ENCODE results near the gene GJB6. TPM values are rescaled to one million over a fixed set of nuclear protein-coding genes. Genes with fewer than 3 reads are reported as not detected.
"Not testable (repeated sequence)": the region's sequence is repeated elsewhere in the genome, so short reads cannot be mapped to it uniquely, and the experiment has no call there.

Gene GJB6
- 1 to 10 TPM; 2.3 to 3.3 TPM for total RNA-seq

GRCh38 chr13:20231839-20232555 lies at the start of gene GJB6:
Gene GJB6, minus strand, starts transcription at chr13:20232319. Its CDS starts 8,839 bp downstream, at chr13:20223480.
- H3K9me3 Mint-ChIP-seq: no peaks in the 10 kb centered on the region
- H3K4me3 Mint-ChIP-seq: peak within 1 kb of the TSS; percentile 78
- H3K36me3 Mint-ChIP-seq (ENCODE audit: low read depth): no peaks in the 10 kb centered on the region
- TF ChIP-seq, protein P1, sequence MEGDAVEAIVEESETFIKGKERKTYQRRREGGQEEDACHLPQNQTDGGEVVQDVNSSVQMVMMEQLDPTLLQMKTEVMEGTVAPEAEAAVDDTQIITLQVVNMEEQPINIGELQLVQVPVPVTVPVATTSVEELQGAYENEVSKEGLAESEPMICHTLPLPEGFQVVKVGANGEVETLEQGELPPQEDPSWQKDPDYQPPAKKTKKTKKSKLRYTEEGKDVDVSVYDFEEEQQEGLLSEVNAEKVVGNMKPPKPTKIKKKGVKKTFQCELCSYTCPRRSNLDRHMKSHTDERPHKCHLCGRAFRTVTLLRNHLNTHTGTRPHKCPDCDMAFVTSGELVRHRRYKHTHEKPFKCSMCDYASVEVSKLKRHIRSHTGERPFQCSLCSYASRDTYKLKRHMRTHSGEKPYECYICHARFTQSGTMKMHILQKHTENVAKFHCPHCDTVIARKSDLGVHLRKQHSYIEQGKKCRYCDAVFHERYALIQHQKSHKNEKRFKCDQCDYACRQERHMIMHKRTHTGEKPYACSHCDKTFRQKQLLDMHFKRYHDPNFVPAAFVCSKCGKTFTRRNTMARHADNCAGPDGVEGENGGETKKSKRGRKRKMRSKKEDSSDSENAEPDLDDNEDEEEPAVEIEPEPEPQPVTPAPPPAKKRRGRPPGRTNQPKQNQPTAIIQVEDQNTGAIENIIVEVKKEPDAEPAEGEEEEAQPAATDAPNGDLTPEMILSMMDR (IDR thresholded peaks at IDR 0.05): no peak
- peak within 1 kb of the TSS; percentile 76 for H3K27ac Mint-ChIP-seq
- H3K4me1 Mint-ChIP-seq (ENCODE audit: low read depth): peaks cover 10% of the 10 kb centered on the region
- ATAC-seq (peak; percentile 76), DNase-seq (peak; percentile 52)
- intact Hi-C loops (cut with micrococcal nuclease): no loop called here
- H3K27me3 Mint-ChIP-seq: peaks cover 31% of the 10 kb centered on the region
- POLR2A ChIA-PET: no interaction called here
- CTCF ChIA-PET: interaction anchor here (2.0 kb wide), 1 partner anchor 34 kb away, joined by 7 read pairs; no protein-coding TSS in a partner anchor

DNA sequence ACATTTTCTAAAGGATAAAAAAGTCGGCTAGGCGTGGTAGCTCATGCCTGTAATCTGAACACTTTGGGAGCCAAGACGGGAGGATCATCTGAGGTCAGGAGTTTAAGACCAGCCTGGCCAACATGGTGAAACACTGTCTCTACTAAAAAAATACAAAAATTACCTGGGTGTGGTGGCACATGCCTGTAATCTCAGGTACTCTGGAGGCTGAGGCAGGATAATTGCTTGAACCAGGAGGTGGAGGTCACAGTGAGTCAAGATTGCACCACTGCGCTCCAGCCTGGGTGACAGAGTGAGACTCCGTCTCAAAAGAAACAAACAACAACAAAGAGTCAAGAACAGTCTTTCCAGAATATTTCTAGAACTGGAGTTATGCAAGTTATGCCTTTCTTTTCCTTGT lies 44.8 kb upstream of the GJB6 start:
- H3K27ac Mint-ChIP-seq; CTCF ChIA-PET; DNase-seq; H3K4me3 Mint-ChIP-seq; POLR2A ChIA-PET; H3K4me1 Mint-ChIP-seq (ENCODE audit: low read depth); ATAC-seq; intact Hi-C loops (cut with micrococcal nuclease); H3K27me3 Mint-ChIP-seq; H3K36me3 Mint-ChIP-seq (ENCODE audit: low read depth); H3K9me3 Mint-ChIP-seq: not testable (repeated sequence)

DNA sequence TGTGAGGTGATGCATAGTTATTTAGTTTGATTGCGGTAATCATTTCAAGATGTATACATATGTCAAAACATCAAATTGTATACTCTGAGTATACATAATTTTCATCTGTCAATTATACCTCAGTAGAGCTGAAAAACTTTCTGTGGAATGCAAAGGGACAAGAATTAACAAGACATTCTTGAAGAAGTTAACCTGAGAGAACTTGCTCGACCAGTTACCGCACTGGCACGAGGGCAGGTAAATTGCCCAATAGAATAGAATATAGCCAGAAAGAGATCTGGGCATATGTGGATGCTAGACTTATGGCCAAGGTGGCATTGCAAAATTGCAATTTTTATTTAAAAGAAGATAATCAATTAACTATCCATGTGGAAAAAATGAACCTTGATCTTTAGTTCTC lies 42.3 kb upstream of the GJB6 start:
- TF ChIP-seq, protein P1 (IDR thresholded peaks at IDR 0.05): no peak
- CTCF ChIA-PET: no interaction called here
- ATAC-seq (no peak), DNase-seq (no peak)
- POLR2A ChIA-PET: no interaction called here
- peaks cover 10% of the 10 kb centered on the region for H3K27me3 Mint-ChIP-seq
- no peak overlapping the region for H3K4me3 Mint-ChIP-seq
- no peaks in the 10 kb centered on the region for H3K9me3 Mint-ChIP-seq
- H3K27ac Mint-ChIP-seq: no peak overlapping the region
- H3K4me1 Mint-ChIP-seq (ENCODE audit: low read depth): no peaks in the 10 kb centered on the region
- intact Hi-C loops (cut with micrococcal nuclease): no loop called here
- H3K36me3 Mint-ChIP-seq (ENCODE audit: low read depth): no peaks in the 10 kb centered on the region

GRCh38 chr13:20272588-20273171 lies 40.6 kb upstream of the GJB6 start:
- ChIA-PET CTCF (interaction anchor here (1.4 kb wide), 1 partner anchor 76 kb away, joined by 3 read pairs; no protein-coding TSS in a partner anchor), POLR2A (no interaction called here)
- no peak overlapping the region for H3K27ac Mint-ChIP-seq
- intact Hi-C loops (cut with micrococcal nuclease): no loop called here
- no peaks in the 10 kb centered on the region for H3K4me1 Mint-ChIP-seq (ENCODE audit: low read depth)
- no peaks in the 10 kb centered on the region for H3K36me3 Mint-ChIP-seq (ENCODE audit: low read depth)
- TF ChIP-seq, protein P1 (IDR thresholded peaks at IDR 0.05): no peak
- no peak overlapping the region for H3K4me3 Mint-ChIP-seq
- H3K27me3 Mint-ChIP-seq: peaks cover 10% of the 10 kb centered on the region
- ATAC-seq: no peak
- DNase-seq: no peak
- H3K9me3 Mint-ChIP-seq: no peaks in the 10 kb centered on the region

DNA sequence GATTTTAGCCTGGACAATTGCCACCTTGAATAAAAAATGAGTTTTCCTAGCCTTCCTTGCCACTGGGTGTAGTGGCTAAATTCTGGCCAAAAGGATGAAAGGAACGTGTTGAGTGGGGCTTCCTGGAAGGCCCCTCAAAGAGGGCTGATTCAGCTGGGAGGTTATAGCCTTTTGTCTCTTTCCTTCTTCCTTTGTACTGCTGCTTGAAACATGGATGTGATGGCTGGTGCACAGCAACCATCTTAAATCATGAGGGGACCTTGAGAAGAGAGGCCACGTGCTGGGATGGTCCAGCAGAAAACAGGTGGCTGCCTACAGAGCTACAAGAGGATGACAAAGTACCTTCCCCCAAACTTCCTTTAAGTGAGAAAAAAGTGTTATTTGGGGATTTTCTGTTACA lies 40.0 kb upstream of the GJB6 start:
- POLR2A ChIA-PET: no interaction called here
- H3K4me1 Mint-ChIP-seq (ENCODE audit: low read depth): no peaks in the 10 kb centered on the region

More for the DNA sequence above, 40.0 kb upstream of the GJB6 start:
- ATAC-seq (no peak), DNase-seq (no peak)
- Mint-ChIP-seq H3K9me3 (no peaks in the 10 kb centered on the region), H3K36me3 (ENCODE audit: low read depth) (no peaks in the 10 kb centered on the region), H3K27me3 (peaks cover 10% of the 10 kb centered on the region), H3K4me3 (no peak overlapping the region), H3K27ac (no peak overlapping the region)
- TF ChIP-seq, protein P1 (IDR thresholded peaks at IDR 0.05): no peak
- intact Hi-C loops (cut with micrococcal nuclease): no loop called here
- CTCF ChIA-PET: interaction anchor here (1.4 kb wide), 1 partner anchor 75 kb away, joined by 3 read pairs; no protein-coding TSS in a partner anchor
